GM15510 (cell line): ENCODE results near the gene PSAPL1.

ENCODE experiments used
- POLR2A ChIP-seq: IDR thresholded peaks from 3 replicates; pipeline ENCODE4 v1.6.1; 2011; ENCODE audit warnings: borderline replicate concordance; ENCODE audit not compliant: insufficient read length; ENCODE audit errors: extremely low read depth

PSAPL1 gene

GRCh38 chr4:7391637-7392437 is 42.9 kb downstream of the PSAPL1 start:
- no peak for TF ChIP-seq POLR2A

- no peak for TF ChIP-seq POLR2A
These were observed 43.7 kb downstream of the PSAPL1 start for GRCh38 chr4:7390906-7391636.

DNA sequence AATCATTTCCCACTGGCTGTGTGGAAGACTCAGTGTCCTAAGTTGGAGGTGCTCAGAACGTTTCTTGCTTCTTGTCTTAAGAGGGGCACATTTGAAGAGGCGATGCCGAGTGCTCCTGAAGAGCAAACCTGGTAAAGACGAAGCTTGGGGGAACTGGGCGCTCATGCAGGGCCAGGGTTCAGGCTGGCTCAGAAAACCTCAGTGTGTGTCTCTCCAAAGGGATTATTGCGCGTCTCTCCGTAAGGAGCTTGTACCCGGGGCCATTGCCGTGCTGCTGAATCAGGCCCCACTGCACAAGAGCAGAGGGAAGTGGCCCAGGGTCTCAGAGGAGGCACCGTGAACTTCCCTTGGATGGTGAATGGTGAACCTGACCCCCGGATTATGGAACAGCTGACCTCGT is 44.4 kb downstream of the PSAPL1 start:
- no peak for TF ChIP-seq POLR2A

DNA sequence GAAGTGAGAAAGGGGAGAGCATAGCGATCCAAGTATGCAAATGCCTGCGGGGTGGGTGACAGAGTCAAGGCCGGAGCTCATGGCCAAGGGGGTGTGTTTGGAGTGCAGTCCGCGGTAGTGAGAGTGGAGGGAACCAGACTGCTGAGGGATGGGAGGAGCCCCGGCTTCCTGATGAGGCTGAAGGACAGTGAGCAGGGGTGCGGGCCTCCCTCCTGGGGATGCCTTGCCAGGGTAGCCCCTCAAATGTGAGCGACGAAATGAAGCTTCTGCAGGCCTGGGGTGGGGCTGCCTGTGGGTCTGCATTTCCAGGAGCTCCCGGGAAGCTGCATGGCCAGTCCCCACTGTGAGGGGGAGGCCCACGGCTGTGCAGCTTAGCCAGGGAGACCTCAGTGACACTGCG is 45.0 kb downstream of the PSAPL1 start:
- no peak for TF ChIP-seq POLR2A

DNA sequence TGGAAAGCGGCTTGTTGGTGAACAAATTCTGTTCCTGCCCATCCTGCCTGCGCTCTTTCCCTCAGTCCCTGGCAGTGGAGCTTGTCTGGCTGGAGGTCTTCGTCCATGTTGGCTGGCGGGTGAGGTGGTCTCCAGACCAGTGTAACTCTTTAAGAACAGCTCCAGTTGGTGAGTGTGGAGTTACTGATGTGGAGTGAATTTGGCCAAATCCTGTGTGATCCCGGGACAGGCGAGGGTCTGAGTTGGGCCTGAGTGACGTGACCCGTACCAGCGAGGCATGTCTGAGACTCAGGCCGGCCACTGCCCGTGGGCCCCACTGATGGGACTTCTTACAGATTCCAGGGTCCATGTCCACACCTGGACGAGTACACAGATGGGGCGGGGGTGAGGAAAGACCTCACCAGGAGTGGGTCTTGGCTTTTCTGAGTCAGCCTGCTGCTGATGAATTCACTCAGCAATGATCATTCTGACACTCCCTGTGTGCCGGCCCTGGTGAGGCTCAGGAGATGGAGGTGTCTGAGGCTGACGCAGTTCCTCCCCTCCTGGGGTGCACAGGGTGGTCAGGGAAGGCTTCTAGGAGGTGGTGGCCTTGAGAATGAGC is 45.5 kb downstream of the PSAPL1 start:
- TF ChIP-seq POLR2A: no peak

- no peak for TF ChIP-seq POLR2A
These were observed 46.1 kb downstream of the PSAPL1 start for GRCh38 chr4:7388627-7389026.

DNA sequence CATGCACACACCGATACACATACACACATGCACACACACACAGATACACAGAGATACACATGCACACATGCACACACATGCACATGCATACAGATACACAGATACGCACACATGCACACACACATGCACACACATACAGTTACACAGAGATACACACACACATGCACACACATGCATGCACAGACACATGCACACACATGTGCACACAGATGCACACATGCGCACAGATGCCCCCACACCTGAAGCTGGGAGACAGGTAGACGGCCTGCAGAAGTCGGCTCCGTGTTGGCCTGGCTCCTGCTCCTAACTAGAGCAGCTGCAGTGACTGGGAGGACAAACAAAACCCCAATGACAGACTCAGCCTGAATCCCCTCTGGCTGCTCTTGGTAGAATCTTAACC is 46.8 kb downstream of the PSAPL1 start:
- no peak for TF ChIP-seq POLR2A

GRCh38 chr4:7384929-7385890 is 49.5 kb downstream of the PSAPL1 start:
- no peak for TF ChIP-seq POLR2A

DNA sequence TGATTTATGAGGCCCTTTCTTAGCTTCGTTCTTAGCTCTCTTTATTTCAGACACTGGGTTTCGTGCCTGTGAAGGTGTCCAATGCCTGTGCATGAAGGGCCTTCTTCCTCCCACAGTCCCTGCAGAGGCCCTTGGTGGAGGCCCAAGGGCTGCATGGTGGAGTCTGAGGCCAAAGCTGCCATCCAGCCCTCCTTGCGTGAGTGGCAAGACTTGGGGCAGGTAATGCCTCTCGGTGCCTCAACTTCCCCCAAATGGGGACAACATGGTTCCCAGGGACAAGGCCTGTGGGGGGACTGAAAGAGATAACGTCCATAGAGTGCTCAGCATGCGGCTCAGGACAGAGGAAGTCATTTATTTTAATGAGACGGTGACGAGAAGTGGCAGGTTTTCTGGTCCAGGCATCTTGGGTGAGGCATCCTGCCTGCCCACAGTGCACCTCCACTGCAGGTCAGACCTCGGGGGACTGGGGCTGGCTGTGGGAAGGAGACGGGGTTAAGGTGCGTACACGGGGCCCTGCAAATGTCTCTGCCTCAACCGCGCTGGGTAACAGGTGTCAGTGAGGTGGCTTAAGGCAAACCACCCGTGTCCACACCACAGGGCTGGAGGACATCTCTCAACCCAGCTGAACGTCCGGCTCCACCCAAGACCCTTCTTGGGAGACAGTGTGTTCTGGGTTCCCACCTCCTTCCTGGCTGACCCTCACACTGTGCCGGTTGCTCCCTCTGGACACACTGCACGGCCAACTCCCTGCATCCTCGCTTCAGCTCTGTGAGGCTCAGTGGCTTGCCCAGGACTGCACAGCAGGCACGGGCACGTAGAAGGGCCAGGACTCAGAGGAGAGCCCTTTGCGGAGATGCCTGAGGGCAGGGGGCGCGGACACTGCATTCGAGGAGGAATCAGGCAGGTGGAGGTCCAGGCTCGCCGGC is 50.5 kb downstream of the PSAPL1 start:
- no peak for TF ChIP-seq POLR2A

GRCh38 chr4:7383266-7383665 is 51.5 kb downstream of the PSAPL1 start:
- no peak for TF ChIP-seq POLR2A

DNA sequence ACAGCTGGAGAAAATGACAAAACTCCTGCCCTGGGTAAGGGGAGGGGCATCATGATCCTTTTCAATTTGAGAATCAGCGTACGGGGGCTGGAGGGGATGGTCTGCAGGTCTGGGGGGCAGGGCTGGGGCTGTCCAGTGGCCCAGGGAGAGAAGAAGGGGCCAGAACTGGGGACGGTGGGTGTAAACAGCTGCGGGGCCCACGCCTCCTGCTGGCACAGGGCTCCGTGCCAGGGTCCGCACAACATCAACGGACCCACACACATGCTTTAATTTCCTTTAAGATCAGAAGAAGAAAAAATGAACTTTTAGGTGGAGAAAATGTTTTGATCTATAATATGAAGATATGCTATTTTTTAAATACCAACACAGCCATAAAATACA is 52.1 kb downstream of the PSAPL1 start:
- no peak for TF ChIP-seq POLR2A

DNA sequence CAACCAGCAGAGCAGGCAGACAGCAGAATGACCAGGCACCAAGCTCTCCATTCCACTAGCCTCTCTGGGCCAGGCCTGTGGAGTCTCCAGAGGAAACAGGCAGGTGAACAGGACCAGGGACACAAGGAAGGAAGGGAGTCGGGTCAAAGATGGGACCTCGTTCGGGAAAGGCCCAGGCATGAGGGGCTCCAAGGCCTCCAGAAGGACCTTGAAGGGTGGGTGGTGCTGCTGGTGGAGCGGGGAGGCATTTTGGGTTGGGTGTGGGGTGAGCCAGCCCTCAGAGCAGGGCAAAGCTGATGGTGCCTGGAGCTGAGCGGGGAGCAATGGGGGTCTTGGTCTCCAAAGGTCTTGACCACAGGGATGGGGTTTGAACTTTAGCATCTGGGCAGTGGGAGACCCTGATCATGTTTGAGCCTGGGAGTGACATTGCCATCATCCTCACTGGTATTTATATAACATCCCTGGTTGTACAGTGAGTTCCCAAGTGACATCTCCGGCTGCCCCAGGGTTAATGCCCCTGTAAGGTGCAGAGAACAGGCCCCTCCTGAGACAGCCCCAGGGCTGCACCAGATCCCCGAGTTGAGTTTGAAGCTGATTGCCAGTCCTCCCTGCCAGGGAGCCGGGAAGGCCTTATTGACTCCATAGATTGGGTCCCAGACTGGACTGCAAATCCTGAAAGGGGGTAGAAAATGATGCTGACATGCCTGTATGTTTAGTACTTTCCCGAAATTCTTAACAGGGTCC is 52.7 kb downstream of the PSAPL1 start:
- no peak for TF ChIP-seq POLR2A
